ENCODE results near the gene NAV2.

The NAV2 gene

DNA sequence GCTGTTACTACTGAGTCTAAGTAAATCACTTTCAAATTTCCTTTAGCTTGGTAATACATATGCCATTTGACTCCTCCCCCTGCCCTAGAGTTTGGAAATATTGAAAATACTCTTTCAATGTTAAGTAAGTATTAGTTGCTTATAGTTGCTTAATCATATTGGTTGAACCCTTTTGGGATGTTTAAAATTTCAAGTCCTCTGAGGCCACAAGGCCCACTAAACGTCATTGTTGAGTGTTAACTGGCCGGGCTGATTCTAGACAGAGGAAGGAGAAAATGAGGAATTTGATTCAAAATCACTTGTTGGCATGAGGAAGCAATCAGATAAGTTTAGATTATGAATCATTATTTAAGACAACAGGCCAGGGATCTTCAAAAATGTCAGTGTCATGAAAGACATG lies 8.5 kb downstream of the NAV2 start:
- DNase-seq = no peak

DNA sequence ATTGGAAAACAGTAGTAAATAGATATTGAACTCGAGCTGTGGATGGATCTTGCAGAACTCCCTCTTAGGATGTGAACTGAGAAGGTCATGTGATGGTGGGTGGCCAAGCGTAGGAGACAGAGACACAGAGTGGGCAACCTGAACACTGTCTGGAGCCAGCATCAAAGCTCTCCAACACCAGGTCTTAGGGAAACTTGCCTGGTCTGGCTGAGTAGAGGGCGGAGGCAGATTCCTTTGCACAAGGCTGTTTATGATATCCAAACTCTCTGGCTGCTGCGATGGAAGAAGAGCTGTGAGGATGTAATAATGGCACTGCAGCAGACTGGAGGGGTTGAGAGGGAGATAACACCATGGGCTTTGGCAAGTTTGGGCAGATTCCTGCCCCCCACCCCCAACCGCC lies 10.1 kb downstream of the NAV2 start:
- DNase-seq = no peak

GRCh38 chr11:19723572-19724342 lies 11.1 kb downstream of the NAV2 start:
- DNase-seq = no peak

GRCh38 chr11:19724765-19725164 lies 12.1 kb downstream of the NAV2 start:
- DNase-seq = no peak

GRCh38 chr11:19725379-19726079 lies 12.9 kb downstream of the NAV2 start:
- no peak for DNase-seq

- no peak for DNase-seq
These were observed 14.6 kb downstream of the NAV2 start for GRCh38 chr11:19727246-19727645.

- no peak for DNase-seq
These were observed 15.8 kb downstream of the NAV2 start for GRCh38 chr11:19728436-19728835.

- no peak for DNase-seq
These were observed 16.5 kb downstream of the NAV2 start for GRCh38 chr11:19729141-19729540.

DNA sequence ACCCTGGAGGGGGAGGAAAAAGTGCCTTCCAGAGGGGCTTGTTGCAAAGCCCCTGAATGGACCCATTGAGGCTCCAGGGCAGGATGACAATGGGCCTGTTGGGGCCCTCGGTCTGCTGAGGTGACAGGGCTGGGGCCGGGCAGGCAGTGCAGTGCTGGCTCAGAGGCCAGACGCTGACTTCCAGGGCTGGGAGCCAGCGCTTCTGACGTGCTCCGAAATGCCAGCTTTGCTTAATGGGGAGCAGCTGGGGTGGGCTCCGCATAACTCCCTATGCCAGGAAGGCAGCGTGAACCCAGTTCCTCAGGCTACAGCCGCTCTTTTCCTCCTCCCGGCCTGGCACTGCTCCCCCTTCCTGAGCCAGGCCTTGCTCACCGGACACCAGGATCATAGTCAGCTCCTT lies 17.7 kb downstream of the NAV2 start:
- no peak for DNase-seq

DNA sequence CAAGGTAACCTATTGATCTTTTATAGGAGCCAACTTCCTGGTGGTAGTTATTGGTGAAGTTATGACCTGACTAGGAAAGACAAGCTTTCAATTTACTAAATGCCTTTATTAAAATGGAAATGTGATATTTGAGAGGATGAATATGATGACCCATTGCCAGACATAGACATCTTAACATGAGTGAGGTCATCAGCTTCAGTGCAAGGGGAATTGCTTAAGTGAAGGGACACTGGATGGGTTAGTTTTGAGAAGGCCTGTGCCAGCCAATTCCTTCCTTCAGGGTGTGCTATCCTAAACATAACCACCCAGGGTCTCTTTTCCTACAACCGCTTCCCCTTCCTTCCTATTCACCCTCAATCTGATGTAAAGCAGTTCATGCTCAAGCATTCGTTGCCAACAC lies 21.5 kb downstream of the NAV2 start:
- DNase-seq = no peak

- no peak for DNase-seq
These were observed 22.7 kb downstream of the NAV2 start for GRCh38 chr11:19735157-19735908.

DNA sequence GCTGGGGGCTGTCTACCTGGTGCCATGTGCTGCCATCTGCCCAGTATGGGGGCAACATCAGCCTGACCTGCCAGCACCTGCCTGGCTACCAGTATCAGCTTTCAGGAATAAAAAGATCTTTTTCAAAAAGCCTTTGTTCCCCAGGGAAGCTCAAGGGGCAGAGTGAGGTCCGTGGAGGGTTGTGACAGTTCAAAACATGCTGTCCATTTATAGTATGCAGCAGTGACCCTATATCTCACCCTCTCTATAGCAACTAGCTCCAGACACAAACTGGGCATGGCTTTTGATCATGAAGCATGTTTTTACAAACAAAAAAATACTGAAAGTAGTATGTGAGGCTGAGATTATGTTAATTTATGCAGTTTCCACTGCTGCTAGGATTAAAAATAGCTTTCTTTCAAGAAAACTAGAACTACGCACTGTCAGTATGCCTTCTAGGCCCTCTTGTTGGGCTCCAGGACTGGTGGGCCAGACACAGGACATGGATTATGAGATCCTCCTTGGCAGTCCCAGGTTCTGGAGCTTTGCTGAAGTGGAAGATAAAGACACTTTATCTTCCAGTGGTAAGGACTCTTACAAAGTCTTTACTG lies 23.4 kb downstream of the NAV2 start:
- DNase-seq = no peak

- DNase-seq = no peak
These were observed 24.2 kb downstream of the NAV2 start for GRCh38 chr11:19736831-19737230.

DNA sequence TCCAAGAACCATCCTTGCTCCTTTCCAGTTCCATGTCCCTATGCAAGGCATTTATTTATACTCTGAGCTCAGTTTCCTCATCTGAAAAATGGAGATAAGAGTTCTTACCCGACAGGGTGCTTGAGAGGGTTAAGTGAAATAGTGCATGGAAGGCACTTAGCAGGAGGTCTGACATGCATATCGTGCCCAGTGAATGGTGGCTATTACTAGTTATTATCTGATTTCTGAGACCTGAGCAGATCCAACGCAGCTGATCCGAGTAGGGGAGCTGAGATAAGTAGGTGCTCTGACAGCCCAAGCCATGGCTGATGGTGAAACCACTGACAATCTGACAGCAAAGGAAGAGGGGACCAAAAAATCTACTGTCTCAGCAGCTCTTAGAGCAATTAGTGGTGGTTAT lies 24.9 kb downstream of the NAV2 start:
- DNase-seq = no peak

GRCh38 chr11:19738124-19738523 lies 25.5 kb downstream of the NAV2 start:
- DNase-seq = no peak

GRCh38 chr11:19739872-19740271 lies 27.2 kb downstream of the NAV2 start:
- DNase-seq = no peak

GRCh38 chr11:19740586-19740985 lies 27.9 kb downstream of the NAV2 start:
- no peak for DNase-seq

GRCh38 chr11:19742588-19743292 lies 30.1 kb downstream of the NAV2 start:
- peak; percentile 64 for DNase-seq

DNA sequence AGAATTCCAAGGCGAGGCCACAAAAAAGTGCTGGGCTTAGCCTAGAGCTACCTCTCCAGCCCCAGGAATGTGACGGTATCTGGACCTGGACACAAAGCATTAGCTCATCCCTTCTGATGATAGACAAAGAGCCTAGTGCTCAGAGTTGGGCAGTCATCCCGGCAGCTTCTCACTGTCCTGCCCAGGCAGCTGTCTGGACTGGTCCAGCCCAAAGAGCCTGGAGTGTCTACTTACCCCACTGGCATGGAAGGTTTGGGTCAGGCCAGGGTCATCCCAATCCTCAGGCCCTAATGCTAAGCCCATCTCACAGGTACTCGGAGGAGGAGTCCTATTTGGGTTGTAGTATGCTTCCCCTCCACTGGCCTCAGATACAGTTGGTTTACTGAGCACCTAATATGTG lies 31.0 kb downstream of the NAV2 start:
- no peak for DNase-seq

DNA sequence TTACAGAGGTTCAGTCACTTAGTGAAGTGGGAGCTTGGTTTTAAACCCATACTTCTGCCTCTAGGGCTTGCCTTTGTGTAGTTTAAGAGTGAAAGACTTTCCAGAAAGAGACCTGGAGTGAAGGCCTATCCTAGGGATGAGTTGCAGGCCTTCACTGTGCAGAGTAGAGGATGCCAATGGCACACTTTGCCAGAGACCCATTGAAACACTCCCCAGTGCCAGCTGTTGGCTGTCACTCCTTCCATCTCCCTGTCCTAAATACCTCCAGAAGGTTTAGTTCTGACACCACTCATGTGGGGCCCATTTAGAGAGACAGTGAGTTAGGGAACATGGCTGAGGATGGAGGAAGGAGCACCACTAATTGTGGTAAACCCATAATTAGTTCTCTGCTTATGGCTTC lies 31.5 kb downstream of the NAV2 start:
- no peak for DNase-seq

GRCh38 chr11:19746086-19746485 lies 33.4 kb downstream of the NAV2 start:
- no peak for DNase-seq

- no peak for DNase-seq
These were observed 35.0 kb downstream of the NAV2 start for GRCh38 chr11:19747634-19748033.

DNA sequence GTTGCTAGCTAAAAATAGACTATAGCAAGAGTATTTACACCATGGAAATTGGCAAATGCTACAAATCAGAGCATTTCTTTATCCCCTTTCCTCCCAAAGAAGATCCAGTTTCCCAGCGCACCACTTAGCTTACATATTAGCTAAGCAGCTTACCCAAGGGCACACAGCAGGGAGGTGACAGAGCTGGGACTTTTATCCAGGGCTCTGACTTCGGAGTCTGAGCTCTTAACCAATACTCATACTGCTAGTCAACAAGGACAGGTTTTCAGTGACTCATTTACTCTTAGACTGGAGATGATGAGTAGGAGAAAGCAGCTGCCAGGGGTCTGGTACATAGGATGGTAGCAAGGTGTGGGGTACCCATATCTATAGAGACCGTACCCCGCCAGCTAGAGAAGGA lies 38.4 kb downstream of the NAV2 start:
- no peak for DNase-seq

Measured in NCI-H510A treated with DMSO at 0.1 percent for 48 hours (cell line).